Measurements from ENCODE around the gene UBE2E2. TPM values are rescaled to one million over a fixed set of nuclear protein-coding genes. Genes with fewer than 3 reads are reported as not detected.

The UBE2E2 gene
- 22.4 and 24.2 TPM in 2 replicates for total RNA-seq
- long read RNA-seq, partial matches to known transcripts, result 0 of 1 reads
- long read RNA-seq, other reads (novel, unspliced or antisense), result 1 of 1 reads

DNA sequence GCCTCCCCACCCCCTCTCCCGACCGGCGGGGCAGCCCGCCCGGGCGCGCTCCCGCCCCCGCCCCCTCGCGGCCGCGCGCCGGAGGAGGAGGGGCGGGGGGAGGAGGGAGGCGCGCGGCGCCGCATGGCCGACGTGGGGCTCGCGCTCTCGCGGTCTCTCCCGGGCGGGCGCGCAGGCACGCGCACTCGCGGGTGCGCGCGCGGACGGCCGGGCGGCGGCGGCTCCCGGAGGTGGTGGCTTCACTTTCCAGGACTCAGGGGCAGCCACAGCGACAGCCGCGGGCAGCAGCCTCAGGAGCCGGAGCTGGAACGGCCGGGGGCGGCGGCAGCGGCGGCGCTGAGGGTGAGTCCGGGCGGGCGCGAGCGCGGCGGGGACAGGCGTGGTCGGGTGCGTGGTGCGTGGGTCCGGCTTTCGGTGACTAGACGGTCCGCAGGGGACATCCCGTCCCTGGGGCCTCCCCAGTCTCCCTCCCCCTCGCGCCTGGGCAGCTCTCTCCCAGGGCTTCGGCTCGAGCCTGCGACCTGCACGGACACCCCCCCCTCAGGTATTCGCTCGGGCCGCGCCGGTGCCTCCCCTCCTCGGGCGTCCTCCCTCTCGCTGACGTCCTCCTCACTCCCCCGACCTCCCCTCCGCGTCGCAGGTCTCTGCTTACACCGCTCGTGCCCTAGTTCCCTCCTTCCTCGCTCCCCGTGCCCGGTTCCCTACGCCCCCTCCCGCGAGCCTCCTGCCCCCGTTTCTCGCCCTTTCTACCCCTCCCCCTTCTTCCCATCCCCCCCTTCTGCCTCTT, at the start of gene UBE2E2:
TSS of gene UBE2E2 (plus strand) at position 407 of the 787 bp plus-strand sequence.
- Mint-ChIP-seq H3K4me1 (peaks cover 11% of the 10 kb centered on the region), H3K27ac (ENCODE audit: unreplicated experiment) (peak within 1 kb of the TSS; percentile 63), H3K27me3 (ENCODE audit: low read depth) (peaks cover 48% of the 10 kb centered on the region), H3K4me3 (peak within 1 kb of the TSS; percentile 98), H3K36me3 (ENCODE audit: low read depth) (no peaks in the 10 kb centered on the region), H3K9me3 (no peaks in the 10 kb centered on the region)
- DNase-seq (ENCODE audit: low read depth, low spot score), result peak; percentile 63
- TF ChIP-seq, protein P1, sequence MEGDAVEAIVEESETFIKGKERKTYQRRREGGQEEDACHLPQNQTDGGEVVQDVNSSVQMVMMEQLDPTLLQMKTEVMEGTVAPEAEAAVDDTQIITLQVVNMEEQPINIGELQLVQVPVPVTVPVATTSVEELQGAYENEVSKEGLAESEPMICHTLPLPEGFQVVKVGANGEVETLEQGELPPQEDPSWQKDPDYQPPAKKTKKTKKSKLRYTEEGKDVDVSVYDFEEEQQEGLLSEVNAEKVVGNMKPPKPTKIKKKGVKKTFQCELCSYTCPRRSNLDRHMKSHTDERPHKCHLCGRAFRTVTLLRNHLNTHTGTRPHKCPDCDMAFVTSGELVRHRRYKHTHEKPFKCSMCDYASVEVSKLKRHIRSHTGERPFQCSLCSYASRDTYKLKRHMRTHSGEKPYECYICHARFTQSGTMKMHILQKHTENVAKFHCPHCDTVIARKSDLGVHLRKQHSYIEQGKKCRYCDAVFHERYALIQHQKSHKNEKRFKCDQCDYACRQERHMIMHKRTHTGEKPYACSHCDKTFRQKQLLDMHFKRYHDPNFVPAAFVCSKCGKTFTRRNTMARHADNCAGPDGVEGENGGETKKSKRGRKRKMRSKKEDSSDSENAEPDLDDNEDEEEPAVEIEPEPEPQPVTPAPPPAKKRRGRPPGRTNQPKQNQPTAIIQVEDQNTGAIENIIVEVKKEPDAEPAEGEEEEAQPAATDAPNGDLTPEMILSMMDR (conservative IDR thresholded peaks at IDR 0.05), result no peak

DNA sequence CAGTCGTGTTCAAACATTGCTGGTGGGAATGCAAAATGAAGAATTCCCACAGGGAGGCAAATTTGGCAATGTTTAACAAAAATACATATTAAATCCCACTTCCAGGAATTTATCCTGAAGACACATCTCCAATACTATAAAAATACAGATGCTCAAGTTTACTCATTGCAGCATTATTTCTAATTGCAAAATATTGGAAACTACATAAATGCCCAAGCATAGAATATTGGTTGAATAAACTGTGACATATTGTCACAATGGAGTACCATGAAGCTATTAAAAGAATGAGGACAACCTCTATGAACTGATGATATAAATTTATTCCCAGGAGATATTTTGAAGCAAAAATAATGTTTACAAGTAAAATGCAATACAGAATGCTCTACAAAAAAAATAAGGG, 49.7 kb upstream of the UBE2E2 start:
- DNase-seq (ENCODE audit: low read depth, low spot score), result no peak
- Mint-ChIP-seq H3K27me3 (ENCODE audit: low read depth) (no peaks in the 10 kb centered on the region), H3K27ac (ENCODE audit: unreplicated experiment) (no peak overlapping the region), H3K4me3 (no peak overlapping the region), H3K36me3 (ENCODE audit: low read depth) (no peaks in the 10 kb centered on the region), H3K9me3 (peaks cover 16% of the 10 kb centered on the region), H3K4me1 (no peaks in the 10 kb centered on the region)
- TF ChIP-seq, protein P1 (conservative IDR thresholded peaks at IDR 0.05), result no peak

DNA sequence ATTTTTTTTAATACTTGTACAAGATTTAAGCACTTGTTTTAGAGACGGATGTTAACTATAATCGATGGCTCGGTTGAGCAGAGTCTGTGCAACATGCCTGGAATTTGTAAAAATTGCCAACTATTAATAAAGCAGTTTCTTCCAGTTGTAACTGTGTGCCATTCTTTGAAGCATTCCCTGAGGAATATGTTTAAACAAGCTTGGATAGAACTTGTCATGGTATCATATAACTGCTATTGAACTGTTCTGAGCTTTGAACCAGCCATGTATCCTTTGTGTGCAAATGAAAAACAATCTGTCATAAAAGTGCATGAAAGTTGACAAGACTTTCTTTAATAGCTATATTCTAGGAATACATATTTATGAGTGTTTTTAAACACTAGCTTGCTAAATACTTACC, 45.8 kb upstream of the UBE2E2 start:
- Mint-ChIP-seq H3K4me1 (no peaks in the 10 kb centered on the region), H3K27me3 (ENCODE audit: low read depth) (no peaks in the 10 kb centered on the region), H3K27ac (ENCODE audit: unreplicated experiment) (no peak overlapping the region), H3K36me3 (ENCODE audit: low read depth) (no peaks in the 10 kb centered on the region), H3K4me3 (no peak overlapping the region), H3K9me3 (peaks cover 12% of the 10 kb centered on the region)
- TF ChIP-seq, protein P1 (conservative IDR thresholded peaks at IDR 0.05), result no peak
- DNase-seq (ENCODE audit: low read depth, low spot score), result no peak

DNA sequence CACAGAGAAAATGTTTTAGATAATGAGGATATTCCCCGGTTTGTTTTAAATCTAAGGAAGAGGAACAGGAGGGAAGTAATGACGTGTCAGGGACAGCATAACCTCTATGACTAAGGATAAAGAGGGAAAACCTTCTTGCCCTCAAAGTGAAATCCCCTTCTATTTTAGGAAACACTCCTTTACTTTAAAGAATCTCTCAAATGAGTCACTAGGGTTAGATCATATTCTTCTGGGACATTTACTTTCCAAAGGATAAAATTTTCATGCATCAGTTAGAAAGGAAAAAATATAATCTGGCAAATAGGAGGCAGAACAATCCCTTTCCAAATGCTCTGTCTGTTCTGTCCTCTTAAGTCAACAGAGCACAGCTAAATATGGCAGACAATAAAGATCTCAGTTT, 43.2 kb upstream of the UBE2E2 start:
- no peak overlapping the region for H3K27ac Mint-ChIP-seq (ENCODE audit: unreplicated experiment)
- H3K9me3 Mint-ChIP-seq, result peaks cover 9% of the 10 kb centered on the region
- no peak for DNase-seq (ENCODE audit: low read depth, low spot score)
- no peaks in the 10 kb centered on the region for H3K4me1 Mint-ChIP-seq
- H3K4me3 Mint-ChIP-seq, result no peak overlapping the region
- TF ChIP-seq, protein P1 (conservative IDR thresholded peaks at IDR 0.05), result no peak
- no peaks in the 10 kb centered on the region for H3K27me3 Mint-ChIP-seq (ENCODE audit: low read depth)
- no peaks in the 10 kb centered on the region for H3K36me3 Mint-ChIP-seq (ENCODE audit: low read depth)

DNA sequence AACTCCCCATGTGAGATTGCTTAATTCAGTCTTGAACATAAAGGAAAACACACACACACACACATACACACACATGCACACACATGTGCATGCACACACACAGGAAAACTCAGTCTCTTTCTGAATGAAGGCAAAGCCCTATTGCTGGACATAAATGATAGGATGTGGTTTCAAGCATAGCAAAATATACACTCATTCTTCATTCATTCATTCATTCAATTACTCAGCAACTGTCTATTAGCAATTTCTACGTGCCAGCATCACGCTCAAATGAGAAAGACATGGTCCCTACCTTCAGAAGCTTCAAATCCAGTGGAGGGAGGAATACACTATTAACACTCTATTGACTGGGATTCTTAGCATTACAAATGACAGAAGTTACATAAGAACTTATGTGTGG, 41.8 kb upstream of the UBE2E2 start:
- Mint-ChIP-seq H3K27ac (ENCODE audit: unreplicated experiment) (no peak overlapping the region), H3K4me1 (no peaks in the 10 kb centered on the region), H3K4me3 (no peak overlapping the region), H3K36me3 (ENCODE audit: low read depth) (no peaks in the 10 kb centered on the region), H3K9me3 (no peaks in the 10 kb centered on the region), H3K27me3 (ENCODE audit: low read depth) (no peaks in the 10 kb centered on the region)
- no peak for DNase-seq (ENCODE audit: low read depth, low spot score)
- TF ChIP-seq, protein P1 (conservative IDR thresholded peaks at IDR 0.05), result no peak

Data from neural crest cell (in vitro differentiated cells).